Left lung (tissue), 10 donors: ENCODE data around the gene ASTE1. TPM values are rescaled to one million over a fixed set of nuclear protein-coding genes. Genes with fewer than 3 reads are reported as not detected.

Source experiments
- ATAC-seq: fragments of 200-7000 bp; cut with Tn5 transposase; one replicate; pipeline ENCODE4 v1.9.1; 2020; ENCODE audit warnings: moderate library complexity
- DNase-seq, 4 donors: peaks; one replicate each; pipeline ENCODE4 v3.0.0-alpha.2; 2013 to 2020
- H3K27ac ChIP-seq, 2 donors: fragments of 200-600 bp; sonication (generic) in 1 of 2; one replicate each; pipeline versions ENCODE4 v1.5.0 to v1.8.0; 2020 to 2021
- H3K27me3 ChIP-seq, 2 donors: fragments of 200-600 bp; sonication (generic) in 1 of 2; one replicate each; pipeline versions ENCODE4 v1.5.0 to v1.8.0; 2020 to 2021
- H3K36me3 ChIP-seq, 2 donors: fragments of 200-600 bp; sonication (generic) in 1 of 2; one replicate each; pipeline versions ENCODE4 v1.5.0 to v1.8.0; 2020 to 2021
- H3K4me1 ChIP-seq, 2 donors: fragments of 200-600 bp; one replicate each; pipeline ENCODE4 v1.8.0; 2021
- H3K4me3 ChIP-seq, 2 donors: fragments of 200-600 bp; sonication (generic) in 1 of 2; one replicate each; pipeline versions ENCODE4 v1.5.0 to v1.8.0; 2020 to 2021; ENCODE audit warnings: mild to moderate bottlenecking in 1 of 2
- H3K9me3 ChIP-seq, 2 donors: fragments of 200-600 bp; sonication (generic) in 1 of 2; one replicate each; pipeline versions ENCODE4 v1.5.0 to v1.8.0; 2020 to 2021
- intact Hi-C, 2 donors: fragments of 100-400 bp; cut with DNase I; formaldehyde crosslinking; loops; one replicate each; pipeline versions ENCODE4 v1.11.2 to v1.14.2; 2022
- polyA plus RNA-seq, 6 donors: library from polyadenylated mRNA; unstranded; fragments of 120-200 nt; gene quantifications; one replicate each; pipeline ENCODE4 v1.2.1, GENCODE V29; 2013; ENCODE audit not compliant: insufficient read length in 6 of 6
- total RNA-seq, 2 donors: library from RNA; stranded (reverse); fragmentation: NEBNext Ultra II Directional; extraction: Animal tissue kit (Norgen Biotek cat#: 25700); gene quantifications; one replicate each; pipeline ENCODE4 v1.2.1, GENCODE V29; 2021
- TF ChIP-seq, protein P1 (sequence below), 2 donors: fragments of 200-600 bp; sonication (generic) in 1 of 2; IDR thresholded peaks; one replicate each; pipeline versions ENCODE4 v1.5.0 to v1.8.0; 2021; ENCODE audit warnings: antibody characterized with exemption in 2 of 2
- donor health status: DM: no; HTN: yes; CAD: no.
- donor health status: DM: no; HTN: no; CAD: no.

Gene ASTE1
- total and polyA plus RNA-seq, 8 donors = 5.1 to 15.3 (median 13.5) TPM

GRCh38 chr3:131028844-131029243 lies 2.2 kb upstream of the ASTE1 start:
- no peaks in the 10 kb centered on the region for H3K9me3 ChIP-seq
- intact Hi-C loops = no loop called here
- H3K36me3 ChIP-seq = no peaks in the 10 kb centered on the region
- H3K4me3 ChIP-seq = no peak overlapping the region
- no peaks in the 10 kb centered on the region for H3K27me3 ChIP-seq
- DNase-seq (no peak), ATAC-seq (no peak)
- H3K27ac ChIP-seq = no peak overlapping the region
- peaks cover 9 to 23% of the 10 kb centered on the region in 2 donors for H3K4me1 ChIP-seq
- TF ChIP-seq, protein P1, sequence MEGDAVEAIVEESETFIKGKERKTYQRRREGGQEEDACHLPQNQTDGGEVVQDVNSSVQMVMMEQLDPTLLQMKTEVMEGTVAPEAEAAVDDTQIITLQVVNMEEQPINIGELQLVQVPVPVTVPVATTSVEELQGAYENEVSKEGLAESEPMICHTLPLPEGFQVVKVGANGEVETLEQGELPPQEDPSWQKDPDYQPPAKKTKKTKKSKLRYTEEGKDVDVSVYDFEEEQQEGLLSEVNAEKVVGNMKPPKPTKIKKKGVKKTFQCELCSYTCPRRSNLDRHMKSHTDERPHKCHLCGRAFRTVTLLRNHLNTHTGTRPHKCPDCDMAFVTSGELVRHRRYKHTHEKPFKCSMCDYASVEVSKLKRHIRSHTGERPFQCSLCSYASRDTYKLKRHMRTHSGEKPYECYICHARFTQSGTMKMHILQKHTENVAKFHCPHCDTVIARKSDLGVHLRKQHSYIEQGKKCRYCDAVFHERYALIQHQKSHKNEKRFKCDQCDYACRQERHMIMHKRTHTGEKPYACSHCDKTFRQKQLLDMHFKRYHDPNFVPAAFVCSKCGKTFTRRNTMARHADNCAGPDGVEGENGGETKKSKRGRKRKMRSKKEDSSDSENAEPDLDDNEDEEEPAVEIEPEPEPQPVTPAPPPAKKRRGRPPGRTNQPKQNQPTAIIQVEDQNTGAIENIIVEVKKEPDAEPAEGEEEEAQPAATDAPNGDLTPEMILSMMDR (IDR thresholded peaks at IDR 0.05) = no peak

DNA sequence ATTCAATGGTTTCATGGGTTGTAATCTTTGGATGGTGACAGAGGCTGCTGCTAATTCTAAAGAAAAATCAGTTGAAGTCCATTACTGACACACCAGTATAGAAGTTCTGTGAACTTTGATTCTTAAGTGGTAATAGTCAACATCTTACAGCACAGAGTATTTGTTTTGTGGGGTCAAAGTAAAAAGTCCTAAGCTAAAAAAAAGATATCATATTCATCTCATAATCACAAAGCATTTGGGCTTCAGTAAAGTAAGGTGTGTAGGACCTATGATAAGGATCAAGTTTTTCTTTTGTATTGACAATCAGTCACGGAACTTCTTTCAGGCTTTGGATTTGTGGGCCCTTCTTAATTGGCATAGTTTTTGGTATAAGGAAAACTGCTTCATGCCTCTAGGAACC lies 1.1 kb downstream of the ASTE1 start:
- H3K4me1 ChIP-seq = peaks cover 9 to 41% of the 10 kb centered on the region in 2 donors
- H3K9me3 ChIP-seq = no peaks in the 10 kb centered on the region
- ATAC-seq (no peak), DNase-seq (no peak)
- peak overlapping the region in 1 of 2 donors; percentile 68 for H3K4me3 ChIP-seq
- no peak overlapping the region for H3K27ac ChIP-seq
- no peaks in the 10 kb centered on the region for H3K36me3 ChIP-seq
- H3K27me3 ChIP-seq = no peaks in the 10 kb centered on the region
- TF ChIP-seq, protein P1 (IDR thresholded peaks at IDR 0.05) = no peak
- intact Hi-C loops = no loop called here

DNA sequence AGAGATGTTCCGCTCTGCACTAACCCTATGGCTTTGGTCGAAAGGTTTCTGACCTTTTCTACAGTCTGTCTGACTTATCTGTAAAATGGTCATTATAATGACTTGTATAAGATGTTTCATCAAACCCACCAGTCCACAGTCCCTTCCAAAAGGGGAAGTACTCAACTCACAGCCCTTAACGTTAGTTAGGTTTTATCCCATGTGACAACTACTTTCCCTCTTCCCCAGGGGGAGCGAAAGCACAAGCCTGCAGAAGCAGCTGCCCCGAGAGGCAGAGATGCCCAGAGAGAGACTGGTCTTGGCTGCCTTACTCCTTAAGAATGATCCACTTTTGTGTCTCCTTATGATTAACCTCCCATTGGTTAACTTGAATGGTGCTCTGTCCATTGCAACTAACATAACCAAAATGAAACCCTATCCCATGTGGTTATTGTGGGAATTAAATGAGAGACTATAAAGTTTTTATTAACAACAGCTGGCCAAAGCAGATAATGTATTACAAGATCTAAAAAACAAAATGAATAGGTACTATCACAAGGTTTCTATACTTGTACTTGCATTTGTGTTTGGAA lies 6.4 kb downstream of the ASTE1 start:
- Histone ChIP-seq H3K27me3 (no peaks in the 10 kb centered on the region), H3K4me1 (peaks cover 2 to 34% of the 10 kb centered on the region in 2 donors), H3K27ac (no peak overlapping the region), H3K36me3 (peaks cover 0 to 37% of the 10 kb centered on the region in 2 donors), H3K4me3 (no peak overlapping the region), H3K9me3 (no peaks in the 10 kb centered on the region)
- TF ChIP-seq, protein P1 (IDR thresholded peaks at IDR 0.05) = no peak
- intact Hi-C loops = no loop called here
- DNase-seq (no peak), ATAC-seq (peak; percentile 52)

DNA sequence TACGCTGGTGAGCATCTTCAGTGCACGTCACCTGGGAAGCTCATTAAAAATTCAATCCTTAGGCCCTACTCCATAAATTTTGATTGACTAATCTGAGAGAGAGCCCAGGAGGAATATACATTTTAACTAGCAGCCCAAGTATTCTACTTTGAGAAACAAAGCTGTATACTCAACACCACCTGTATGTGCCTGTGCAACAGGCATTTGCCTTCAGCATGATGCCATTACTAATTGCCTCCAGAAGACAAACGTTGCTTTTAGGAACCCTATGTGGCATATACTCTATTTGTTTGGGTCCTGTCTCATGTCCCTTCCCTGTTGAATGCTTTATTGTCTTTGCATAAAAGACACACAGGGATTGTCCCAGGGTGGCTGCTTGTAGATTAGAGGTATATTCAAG lies 7.7 kb downstream of the ASTE1 start:
- DNase-seq (no peak), ATAC-seq (no peak)
- Histone ChIP-seq H3K27me3 (no peaks in the 10 kb centered on the region), H3K4me1 (peaks cover 0 to 23% of the 10 kb centered on the region in 2 donors), H3K36me3 (peaks cover 0 to 49% of the 10 kb centered on the region in 2 donors), H3K27ac (no peak overlapping the region), H3K4me3 (no peak overlapping the region), H3K9me3 (no peaks in the 10 kb centered on the region)
- intact Hi-C loops = no loop called here
- TF ChIP-seq, protein P1 (IDR thresholded peaks at IDR 0.05) = no peak

DNA sequence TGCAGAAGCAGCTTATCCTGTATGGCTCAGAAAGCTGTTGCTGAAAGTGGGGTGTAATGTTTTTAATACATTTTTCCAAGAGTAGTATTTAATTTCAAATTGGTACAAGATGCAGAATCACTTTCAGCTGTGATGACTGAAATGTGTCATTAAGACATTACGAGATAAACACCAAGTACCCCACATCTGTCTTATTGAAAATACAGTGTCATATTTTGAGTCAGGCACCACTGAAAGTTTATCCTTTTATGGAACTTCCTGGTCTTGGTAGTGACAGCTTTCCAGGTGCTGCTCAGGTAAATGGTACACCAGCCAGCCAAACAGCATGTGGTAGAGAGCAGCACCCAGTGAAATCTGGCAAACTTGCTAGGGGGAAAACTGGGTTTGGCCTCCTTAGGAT lies 16.9 kb downstream of the ASTE1 start:
- no peak overlapping the region for H3K4me3 ChIP-seq
- H3K27me3 ChIP-seq = no peaks in the 10 kb centered on the region
- ATAC-seq (no peak), DNase-seq (no peak)
- H3K36me3 ChIP-seq = peaks cover 0 to 59% of the 10 kb centered on the region in 2 donors
- TF ChIP-seq, protein P1 (IDR thresholded peaks at IDR 0.05) = no peak
- no peaks in the 10 kb centered on the region for H3K9me3 ChIP-seq
- intact Hi-C loops = no loop called here
- H3K27ac ChIP-seq = no peak overlapping the region
- peaks cover 0 to 4% of the 10 kb centered on the region in 2 donors for H3K4me1 ChIP-seq
